Measurements from ENCODE around the gene CSTF3.
"Not testable (repeated sequence)": the region's sequence is repeated elsewhere in the genome, so short reads cannot be mapped to it uniquely, and the experiment has no call there.

Gene CSTF3

DNA sequence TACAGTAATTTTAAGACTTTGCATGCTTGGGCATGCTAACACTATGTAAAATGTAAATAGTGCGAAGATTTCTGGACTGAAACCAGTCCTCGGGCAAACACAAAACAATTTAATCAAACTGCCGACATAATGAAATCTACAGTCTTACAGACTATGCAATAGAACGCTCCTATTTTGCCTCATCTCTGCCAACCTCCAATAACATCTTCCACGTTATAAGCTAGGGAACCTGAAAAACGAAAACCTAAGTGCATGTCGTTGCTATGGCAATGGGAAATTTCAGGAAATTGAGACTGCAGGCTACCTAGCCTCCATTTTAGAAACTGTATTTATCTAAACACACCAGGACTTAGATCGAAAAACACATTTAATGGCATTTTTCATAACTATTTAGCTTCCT, 1.1 kb downstream of the CSTF3 start:
- peak; percentile 77 for DNase-seq (ENCODE audit: low spot score)

DNA sequence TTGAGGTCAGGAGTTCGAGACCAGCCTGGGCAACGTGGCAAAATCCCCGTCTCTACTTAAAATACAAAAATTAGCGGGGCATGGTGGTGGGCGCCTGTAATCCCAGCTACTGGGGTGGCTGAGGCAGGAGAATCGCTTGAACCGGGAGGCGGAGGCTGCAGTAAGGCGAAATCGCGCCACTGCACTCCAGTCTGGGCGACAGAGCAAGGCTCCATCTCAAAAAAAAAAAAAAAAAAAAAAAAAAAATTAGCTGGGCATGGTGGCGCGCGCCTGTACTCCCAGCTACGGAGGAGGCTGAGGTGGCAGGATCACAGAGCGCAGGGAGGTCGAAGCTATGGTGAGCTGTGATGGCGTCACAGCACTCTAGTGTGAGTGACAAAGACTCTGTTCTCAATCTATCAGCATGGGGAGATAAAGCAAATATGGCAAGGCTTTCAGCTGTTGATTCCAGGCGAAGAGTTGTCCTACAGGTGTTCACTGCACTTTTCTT, 1.9 kb downstream of the CSTF3 start:
- DNase-seq (ENCODE audit: low spot score), result peak; percentile 62

DNA sequence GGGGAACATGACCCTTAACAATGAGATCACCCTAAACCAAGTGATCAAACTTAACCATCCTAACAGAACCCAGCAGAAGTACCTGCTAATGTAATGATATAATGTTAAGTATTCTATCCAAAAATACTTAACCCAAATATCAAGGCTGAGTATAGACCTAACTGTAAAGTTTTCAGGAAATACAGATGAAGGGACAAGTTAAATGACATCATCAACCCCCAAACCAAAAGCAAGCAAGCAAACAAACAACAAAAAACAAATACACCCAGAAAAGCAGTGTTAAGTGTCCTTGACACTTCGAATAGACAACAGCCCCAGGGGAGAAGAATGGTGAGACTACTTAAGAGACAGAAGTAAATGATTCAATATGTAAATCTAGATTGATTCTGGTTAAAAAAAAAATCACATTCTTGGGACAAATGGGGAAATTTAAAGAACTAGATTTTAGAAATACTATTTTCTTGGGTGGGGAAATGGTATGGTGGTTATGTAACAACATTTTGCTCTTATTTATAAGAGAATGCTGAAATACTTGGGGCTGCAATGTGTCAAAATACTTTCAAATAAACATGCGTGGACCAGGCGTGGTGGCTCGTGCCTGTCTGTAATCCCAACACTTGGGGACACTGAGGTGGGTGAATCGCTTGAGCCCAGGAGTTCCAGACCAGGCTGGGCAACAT, 2.5 kb downstream of the CSTF3 start:
- DNase-seq (ENCODE audit: low spot score), result no peak

DNA sequence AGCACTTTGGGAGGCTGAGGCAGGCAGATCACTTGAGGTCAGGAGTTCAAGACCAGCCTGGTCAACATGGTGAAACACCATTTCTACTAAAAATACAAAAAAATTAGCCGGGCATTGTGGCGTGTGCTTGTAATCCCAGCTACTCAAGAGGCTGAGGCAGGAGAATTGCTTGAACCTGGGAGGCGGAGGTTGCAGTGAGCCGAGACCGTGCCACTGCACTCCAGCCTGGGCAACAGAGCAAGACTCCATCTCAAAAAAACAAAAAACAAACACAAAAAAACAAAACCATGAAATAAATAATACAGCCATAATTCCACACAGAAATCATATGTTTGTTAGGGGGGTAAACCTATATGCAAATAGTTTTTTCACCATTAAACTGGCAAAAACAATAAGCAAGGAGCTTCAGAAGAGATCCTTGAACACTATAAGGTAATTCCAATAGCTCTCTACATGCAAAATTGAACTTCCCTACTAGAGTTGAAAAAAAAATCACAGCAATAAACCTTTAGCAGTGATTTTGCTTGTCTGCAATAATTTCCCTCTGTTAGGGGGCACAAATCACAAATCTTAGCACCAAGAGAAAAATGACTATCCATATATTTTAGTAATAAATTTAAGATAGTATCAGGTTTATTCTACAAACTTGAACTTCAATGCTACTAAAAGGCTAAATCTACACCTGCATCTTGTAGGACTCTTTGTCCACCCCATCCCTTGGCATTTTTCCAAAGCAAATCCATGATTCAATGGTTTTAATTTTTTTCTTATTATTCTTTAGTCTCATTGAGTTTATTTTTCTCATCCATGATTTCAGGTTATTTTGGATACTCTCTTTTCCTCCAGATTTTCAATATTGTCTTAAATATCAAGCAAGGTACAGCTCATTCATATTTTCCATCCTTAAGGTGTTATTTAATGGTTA, 3.9 kb downstream of the CSTF3 start:
- DNase-seq (ENCODE audit: low spot score), result no peak

DNA sequence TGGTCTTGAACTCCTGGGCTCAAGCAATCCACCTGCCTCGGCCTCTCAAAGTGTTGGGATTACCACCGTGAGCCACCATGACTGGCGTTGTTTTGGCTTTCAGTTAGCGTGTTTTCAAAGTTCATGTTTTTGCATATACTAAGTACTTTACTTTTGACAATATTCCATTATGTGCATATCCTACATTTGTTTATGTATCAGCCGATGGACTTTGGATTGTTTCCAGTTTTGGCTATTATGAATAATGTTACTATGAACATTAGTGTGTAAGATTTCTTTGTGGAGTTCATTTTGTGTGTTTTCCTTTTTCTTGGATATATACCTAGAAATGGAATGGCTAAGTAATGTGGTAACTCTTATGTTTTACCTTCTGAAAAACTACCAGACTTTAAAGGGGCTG, 9.9 kb downstream of the CSTF3 start:
- no peak for DNase-seq (ENCODE audit: low spot score)

DNA sequence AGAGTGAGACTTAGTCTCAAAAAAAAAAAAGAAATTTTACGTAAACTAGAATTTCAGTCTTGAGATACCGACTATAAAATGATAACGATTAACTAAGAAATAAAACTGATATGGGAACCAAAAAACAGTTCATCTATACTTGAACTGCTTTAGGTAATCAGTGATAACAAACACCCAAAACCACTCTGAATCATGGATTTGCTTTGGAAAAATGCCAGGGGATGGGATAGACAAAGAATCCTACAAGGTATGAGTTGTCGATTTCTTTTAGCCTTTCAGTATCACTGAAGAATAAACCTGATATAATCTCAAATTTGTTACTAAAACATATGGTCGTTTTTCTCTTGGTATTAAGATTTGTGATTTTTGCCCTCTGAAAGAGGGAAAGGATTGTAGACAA, 13.7 kb downstream of the CSTF3 start:
- no peak for DNase-seq (ENCODE audit: low spot score)

DNA sequence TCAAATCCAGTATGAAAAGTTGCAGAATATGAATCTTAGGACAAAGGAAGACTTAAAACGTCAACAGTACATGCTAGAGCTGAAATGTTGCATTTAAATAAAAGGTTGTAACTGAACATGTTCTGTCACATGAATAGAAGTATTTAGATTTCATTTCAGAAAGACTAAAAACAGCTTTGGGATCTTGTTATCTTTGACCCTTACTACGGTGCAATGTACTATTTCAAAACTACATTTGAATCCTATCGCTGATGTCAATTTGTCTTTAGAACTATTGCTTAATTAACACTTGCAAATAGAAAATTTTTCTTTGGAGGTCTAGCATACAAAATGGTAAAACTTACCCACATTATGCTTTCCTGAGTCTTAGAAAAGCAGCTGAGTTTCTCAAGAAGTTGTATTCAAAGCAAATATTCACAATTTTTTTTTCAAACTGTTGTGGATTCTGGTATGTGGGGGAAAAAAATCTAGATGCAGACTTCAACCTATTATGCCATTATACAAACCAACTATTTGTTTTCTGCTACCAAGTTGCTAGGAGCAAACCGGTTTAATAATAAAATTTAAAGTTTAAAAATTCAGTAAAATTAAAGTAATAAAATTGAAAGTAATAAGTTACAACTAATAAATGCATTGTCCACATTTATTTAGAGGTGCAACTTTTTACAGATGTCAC, 25.4 kb downstream of the CSTF3 start:
- DNase-seq (ENCODE audit: low spot score), result no peak

DNA sequence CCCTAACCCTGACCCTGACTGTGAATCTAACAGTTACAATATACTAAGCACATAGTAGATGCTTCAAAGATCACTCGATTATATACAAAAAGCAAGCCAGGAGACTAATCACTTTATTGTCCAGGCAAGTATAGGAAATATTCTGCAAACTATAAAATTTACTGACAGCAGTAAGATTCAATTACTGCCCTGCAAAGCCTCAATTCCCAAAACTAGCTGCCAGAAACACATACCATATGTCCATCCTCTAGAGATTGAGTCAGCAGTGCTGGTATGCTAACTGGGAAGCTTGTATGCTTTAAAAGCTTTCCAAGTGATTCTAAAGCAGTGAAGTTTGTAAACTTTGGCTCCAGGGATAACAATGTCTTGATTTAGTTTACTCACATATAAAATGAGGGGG, 26.1 kb downstream of the CSTF3 start:
- DNase-seq (ENCODE audit: low spot score), result no peak

DNA sequence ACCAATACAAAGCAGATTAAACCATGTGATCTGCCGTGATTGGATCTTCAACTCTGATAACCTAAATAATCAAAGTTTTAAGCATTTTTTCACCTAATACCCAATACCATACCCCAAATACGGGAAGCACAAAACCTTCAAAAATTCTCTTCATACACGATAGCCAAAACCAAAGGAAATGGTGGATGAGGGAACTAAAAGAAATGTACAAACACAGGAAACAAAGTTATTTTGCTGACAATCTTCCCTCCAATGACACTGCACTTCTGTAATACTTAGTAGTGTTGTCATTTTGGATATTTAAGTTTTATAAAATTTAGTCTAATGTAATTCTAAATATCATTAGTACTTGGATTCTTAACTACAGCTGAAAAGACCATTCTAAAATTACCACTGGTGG, 27.0 kb downstream of the CSTF3 start:
- DNase-seq (ENCODE audit: low spot score), result no peak

DNA sequence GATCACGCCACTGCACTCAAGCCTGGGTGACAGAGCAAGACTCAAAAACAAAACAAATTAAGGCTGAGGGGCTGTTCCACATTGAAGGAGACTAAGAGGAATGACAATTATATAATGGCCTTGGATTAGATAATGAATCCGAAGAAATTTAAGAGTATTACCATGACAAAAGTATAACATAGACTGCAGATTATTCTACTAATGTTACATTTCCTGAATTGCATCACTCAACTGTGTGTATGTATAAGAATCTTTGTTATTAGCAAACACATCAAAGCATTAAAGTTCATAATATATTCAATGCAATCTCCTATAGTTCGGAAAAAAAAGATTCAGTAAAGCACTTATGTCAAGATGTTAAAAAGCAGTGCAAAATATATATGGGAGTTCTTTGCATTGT, 27.5 kb downstream of the CSTF3 start:
- DNase-seq (ENCODE audit: low spot score), result no peak

DNA sequence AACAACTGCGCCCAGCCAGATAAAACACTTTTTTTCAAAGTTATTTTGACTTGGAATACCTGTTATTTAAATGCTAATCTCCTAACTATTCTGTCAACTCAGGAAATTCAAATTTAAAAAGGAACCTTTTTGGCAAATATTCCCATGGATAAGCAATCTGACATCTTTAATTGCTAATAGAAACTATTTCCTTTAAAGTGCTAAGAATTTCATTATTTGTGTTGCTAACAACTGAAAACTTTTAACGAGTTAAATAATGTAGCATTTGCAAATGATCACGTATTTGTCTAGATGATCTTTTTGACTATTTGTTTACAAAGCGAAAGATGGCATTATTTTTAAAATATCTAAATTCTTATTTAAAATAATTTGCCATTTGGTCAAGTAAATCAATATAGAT, 28.8 kb downstream of the CSTF3 start:
- no peak for DNase-seq (ENCODE audit: low spot score)

DNA sequence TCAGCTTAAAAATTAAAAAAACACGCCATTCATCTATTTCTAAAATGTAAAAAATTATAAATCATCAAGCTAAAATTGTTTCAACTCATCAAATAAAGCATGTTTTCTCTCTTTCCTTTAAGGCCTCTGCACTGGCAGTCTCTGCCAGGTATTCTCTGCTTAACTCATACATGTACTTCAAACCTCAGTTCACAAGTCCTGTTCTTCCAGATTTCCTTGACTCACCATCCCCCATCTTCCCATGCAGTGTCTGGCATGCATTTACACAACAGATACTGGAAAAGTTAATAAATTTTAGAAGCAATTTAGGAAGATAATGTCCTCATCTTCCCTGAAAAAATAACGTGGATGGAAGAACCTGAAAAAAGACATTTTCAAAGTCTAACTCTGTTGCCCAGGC, 32.5 kb downstream of the CSTF3 start:
- DNase-seq (ENCODE audit: low spot score), result no peak

DNA sequence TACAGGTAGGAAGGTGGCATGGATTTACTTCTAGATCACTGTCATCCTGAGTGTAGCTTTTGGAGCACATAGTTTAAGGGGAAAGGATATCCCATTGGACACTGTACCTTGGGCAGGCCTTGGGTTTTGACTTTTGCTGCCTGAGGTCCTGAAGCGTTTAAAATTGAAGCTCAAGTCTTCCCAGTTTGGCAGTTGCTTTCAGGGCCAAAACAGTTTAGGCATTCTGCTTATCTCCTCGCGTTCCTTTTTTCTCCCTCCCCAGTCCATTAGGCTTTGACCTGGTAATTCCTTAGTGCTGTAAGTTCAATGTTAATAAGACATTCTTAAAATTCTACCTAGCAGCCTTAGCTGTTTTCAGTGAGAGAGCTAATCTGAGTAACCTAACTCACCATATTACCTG, 35.7 kb downstream of the CSTF3 start:
- DNase-seq (ENCODE audit: low spot score), result no peak

DNA sequence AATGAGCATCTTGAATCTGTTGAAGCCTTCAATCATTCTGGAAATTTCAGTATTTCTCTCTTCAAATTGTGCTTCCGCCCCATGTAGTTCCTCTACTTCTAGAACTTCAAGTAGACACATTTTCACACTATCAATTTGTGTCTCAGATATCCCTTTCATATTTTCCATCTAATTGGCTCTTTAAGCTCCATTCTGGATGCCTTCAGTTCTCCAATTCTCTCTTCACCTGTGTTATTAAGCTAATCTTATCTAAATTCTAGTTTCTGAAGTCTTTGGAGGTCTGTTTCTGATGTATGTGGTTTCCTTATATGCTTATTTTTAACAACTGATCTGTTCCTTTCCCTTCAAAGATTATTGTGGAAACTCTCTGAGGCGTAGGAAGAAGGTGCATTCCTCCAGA, 36.3 kb downstream of the CSTF3 start:
- no peak for DNase-seq (ENCODE audit: low spot score)

DNA sequence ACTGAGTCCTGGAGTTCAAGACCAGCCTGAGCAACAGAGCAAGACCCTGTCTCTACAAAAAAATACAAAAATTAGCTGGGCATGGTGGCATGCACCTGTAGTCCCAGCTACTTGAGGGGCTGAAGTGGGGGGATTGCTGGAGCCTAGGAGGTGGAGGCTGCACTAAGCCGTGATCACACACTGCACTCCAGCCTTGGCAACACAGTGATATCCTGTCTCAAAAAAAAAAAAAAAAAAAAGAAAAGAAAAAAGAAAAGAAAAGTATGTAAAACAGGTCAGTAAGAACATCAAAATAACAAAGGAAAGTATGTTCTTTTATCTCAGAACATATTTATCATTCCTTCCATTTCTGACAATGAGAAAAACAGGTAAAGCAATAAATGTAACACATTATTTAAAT, 38.6 kb downstream of the CSTF3 start:
- DNase-seq (ENCODE audit: low spot score), result not testable (repeated sequence)

DNA sequence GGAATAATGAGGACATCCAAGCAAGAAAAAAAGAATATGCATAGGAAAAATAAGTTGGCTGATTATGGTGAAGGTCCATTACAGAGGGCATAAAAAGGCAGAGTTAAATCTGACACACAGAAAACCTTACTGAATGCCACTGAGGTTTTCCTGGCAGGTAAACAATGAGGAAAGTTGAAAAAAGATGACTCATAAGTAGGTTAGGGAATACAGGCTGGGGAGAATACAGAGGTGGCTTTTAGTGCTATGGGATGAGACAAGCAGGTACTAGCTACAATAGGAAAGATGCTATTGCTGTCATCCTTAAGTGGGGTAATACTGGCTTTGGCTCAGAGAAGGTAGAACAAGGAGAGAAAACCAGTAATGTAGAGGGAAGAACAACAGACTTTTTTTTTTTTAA, 44.7 kb downstream of the CSTF3 start:
- no peak for DNase-seq (ENCODE audit: low spot score)

DNA sequence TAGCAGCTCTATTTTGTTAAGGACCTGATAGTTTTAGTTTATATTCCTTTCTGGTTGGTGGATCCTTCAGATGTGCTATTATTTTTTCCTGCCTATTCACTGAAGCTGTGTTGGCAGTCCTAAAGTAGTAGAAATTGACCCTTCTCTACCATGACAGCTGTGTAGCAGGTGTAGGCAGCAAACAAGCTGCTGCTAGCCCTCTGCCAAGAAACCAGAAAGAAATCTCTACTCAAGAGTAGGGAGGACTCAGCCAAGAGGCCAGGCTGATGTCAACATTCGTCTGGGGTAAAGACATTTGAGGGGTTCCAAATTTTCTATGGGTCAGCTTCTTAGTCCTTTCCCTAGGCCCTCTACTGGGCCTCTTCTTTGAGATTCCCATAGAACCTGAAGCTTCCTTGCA, 51.2 kb downstream of the CSTF3 start:
- no peak for DNase-seq (ENCODE audit: low spot score)

DNA sequence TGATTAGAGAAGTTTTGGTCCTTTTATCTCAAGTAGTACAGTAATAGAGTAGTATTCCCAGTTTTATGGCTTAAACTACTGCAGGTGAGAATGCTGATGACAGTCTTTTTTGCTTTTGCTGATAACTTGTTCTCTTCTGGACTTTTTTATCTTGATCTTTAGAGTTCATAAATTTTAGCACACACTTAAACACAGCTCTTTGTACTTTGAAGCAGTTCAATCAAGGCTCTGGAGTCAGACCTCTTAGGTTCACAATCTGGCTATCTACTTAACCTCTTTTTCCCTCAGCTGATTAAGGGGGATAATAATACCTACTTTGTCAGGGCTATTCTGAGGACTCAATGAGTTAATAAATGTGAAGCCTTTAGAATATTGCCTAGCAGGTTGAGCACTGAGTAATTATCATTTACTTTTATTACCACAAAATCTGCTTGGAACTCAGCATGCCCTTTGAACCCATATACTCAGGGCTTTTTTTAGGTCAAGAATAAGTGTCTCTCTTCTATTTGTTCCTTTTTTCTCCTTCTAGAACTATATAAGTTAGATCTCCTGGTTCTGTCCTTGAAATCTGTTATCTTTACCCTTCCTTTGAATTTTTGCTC, 51.9 kb downstream of the CSTF3 start:
- no peak for DNase-seq (ENCODE audit: low spot score)

DNA sequence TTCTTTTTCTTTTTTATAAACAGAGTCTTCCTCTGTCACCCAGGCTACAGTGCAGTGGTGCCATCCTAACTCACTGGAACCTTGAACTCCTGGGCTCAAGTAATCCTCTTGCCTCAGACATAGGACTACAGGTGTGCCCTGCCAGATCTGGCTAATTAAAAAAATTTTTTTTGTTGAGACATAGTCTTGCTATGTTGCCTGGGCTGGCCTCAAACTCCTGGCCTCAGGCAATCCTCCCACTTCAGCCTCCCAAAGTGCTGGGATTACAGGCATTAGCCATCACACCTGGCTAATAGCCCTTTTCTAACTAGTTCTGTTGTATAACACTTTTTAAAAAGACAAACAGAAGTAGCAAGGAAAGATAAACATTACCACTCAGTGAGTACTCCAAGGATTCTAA, 57.4 kb downstream of the CSTF3 start:
- no peak for DNase-seq (ENCODE audit: low spot score)

DNA sequence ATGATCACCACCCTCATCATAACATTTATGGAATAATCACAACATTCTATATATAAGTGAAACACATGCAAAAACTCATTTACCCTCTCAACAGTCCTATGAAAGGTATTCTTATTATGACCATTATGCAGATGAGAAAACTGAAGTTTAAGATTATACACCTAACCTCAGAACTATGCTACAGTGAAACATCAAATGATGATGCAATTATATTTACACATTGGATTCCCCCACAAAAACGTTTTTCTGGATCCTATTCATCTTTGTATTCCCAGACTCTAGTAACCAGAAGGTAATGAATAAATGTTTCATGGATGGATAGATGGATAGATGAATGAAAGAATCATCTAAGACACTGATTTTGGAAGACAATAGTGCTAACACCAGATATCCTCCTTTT, 67.1 kb downstream of the CSTF3 start:
- DNase-seq (ENCODE audit: low spot score), result no peak

DNA sequence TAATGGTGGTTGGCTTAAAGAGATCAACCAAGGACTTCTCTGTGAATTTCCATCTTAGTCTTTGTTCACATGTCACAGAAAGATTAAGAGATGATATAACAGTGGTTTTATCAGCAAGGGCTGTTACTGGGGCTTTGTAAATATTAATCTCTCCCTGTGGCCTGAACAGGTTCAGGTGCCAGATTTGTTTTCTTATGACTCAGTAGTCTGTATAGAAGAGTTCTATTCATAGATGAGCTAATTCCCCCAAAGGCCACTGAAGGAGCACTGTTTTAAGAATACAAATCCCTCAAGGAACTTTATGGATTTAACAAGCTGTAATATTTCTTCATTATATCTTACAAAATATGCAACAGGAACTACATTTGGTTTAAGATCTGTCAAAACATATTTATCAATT, 71.5 kb downstream of the CSTF3 start:
- no peak for DNase-seq (ENCODE audit: low spot score)

DNA sequence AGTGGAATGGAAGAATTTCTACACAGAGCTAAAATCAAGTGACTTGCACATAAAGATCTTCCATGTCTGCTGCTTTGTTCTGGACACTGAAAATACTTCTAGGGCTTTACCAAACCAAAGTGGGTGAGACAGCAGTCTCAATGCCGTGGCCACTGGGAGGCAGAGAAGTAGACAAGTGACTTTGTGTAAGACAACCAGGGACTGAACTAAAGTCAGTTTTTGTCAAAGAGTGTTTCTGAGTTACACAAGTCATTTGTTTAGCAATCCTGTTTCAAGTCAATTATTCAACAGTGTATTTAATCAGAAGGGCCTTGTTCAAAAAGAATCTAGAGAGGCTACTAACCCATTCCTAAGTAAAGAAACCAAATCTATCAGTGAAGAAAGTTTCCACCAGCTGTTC, 75.3 kb downstream of the CSTF3 start:
- no peak for DNase-seq (ENCODE audit: low spot score)

DNA sequence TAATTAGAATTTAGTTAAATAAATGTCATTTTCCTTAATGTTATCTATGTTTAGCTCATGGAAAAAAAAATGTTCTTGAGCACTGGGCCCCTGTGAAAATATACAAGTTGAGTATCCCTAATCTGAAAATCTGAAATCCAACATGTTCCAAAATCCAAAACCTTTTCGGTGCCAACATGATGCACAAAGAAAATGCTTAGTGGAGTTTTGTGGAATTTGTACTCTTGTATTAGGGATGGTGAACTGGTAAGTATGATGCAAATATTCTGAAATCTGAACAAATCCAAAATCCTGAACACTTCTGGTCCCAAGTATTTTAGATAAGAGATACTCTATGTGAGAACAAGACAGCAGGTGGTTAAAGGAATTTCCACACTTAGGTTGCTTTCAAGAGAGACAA, 77.4 kb downstream of the CSTF3 start:
- no peak for DNase-seq (ENCODE audit: low spot score)
